K562 (cell line): ENCODE measurements around the gene OR4D2. TPM values are rescaled to one million over a fixed set of nuclear protein-coding genes. Genes with fewer than 3 reads are reported as not detected.

Experiments
- ETV6 ChIP-seq, 3 experiments: fragments of 150-350 bp in 1 of 3; sonication (generic) in 1 of 3; formaldehyde crosslinking in 1 of 3; IDR thresholded peaks; 2 replicates each; pipeline versions ENCODE4 v1.6.1 to v1.8.0; 2014 to 2022; ENCODE audit warnings: borderline replicate concordance in 2 of 3, low read depth in 2 of 3, antibody characterized with exemption in 1 of 3, low read length in 1 of 3, mild to moderate bottlenecking in 1 of 3, missing genetic modification reagents in 1 of 3
- HOMEZ ChIP-seq: fragments of 250-450 bp; sonication (Bioruptor Pico); IDR thresholded peaks from 2 replicates; pipeline ENCODE4 v1.4.0; 2020; ENCODE audit warnings: mild to moderate bottlenecking, moderate library complexity
- IFI16 ChIP-seq: fragments of 250-450 bp; sonication (Bioruptor Pico); IDR thresholded peaks from 2 replicates; pipeline ENCODE4 v2.1.2; 2022; ENCODE audit warnings: mild to moderate bottlenecking, inconsistent platforms
- TCF7 ChIP-seq: sonication (generic); IDR thresholded peaks from 2 replicates; pipeline ENCODE4 v1.6.1; 2016; ENCODE audit warnings: antibody characterized with exemption, borderline replicate concordance
- THRAP3 ChIP-seq: fragments of 450-650 bp; IDR thresholded peaks from 2 replicates; pipeline ENCODE4 v1.6.1; 2016; ENCODE audit warnings: mild to moderate bottlenecking, inconsistent platforms, borderline replicate concordance
- ZBTB43 ChIP-seq: sonication (generic); formaldehyde crosslinking; IDR thresholded peaks from 2 replicates; pipeline ENCODE4 v1.8.0; 2023; ENCODE audit warnings: mild to moderate bottlenecking, missing genetic modification reagents
- ZFX ChIP-seq: sonication (generic); formaldehyde crosslinking; IDR thresholded peaks from 2 replicates; pipeline ENCODE4 v1.8.0; 2022; ENCODE audit warnings: mild to moderate bottlenecking, missing genetic modification reagents, moderate library complexity
- ZNF75A ChIP-seq: fragments of 450-650 bp; formaldehyde crosslinking; IDR thresholded peaks from 2 replicates; pipeline ENCODE4 v1.4.0; 2020; ENCODE audit warnings: mild to moderate bottlenecking
- ZNF766 ChIP-seq: fragments of 200-800 bp; sonication (Bioruptor generic); conservative IDR thresholded peaks from 2 replicates; pipeline ENCODE4 v1.6.1; 2016; ENCODE audit warnings: missing genetic modification characterization, missing compliant biosample characterization
- polyA plus RNA-seq, 8 experiments: library from polyadenylated mRNA; depleted of rRNA in 4 of 8; stranded (reverse) in 5 of 8; unstranded in 3 of 8; fragments of >200 nt; fragmentation: Nextera tagmentation in 2 of 8; fragmentation: Illumina TruSeq in 1 of 8; extraction: Ambion mirVana in 2 of 8; extraction: Trizol in 1 of 8; gene quantifications; 2 replicates each; pipeline versions ENCODE4 v1.2.1 to v1.2.3, GENCODE V29; 2011 to 2014; ENCODE audit warnings: inconsistent platforms in 1 of 8, missing spikeins in 1 of 8
- total RNA-seq, 7 experiments: library from RNA; depleted of rRNA in 6 of 7; stranded (reverse); fragments of >200 nt in 6 of 7; fragmentation: Illumina TruSeq in 2 of 7; extraction: Trizol in 2 of 7; gene quantifications; 2 replicates each; pipeline versions ENCODE4 v1.2.1 to v1.2.3, GENCODE V29; 2011 to 2021; ENCODE audit warnings: low replicate concordance in 1 of 7

OR4D2 gene
- total and polyA plus RNA-seq, 9 of the 15 experiments (the other 6 are each of a cell fraction or from before 2014, with no cell fraction given) = not detected

DNA sequence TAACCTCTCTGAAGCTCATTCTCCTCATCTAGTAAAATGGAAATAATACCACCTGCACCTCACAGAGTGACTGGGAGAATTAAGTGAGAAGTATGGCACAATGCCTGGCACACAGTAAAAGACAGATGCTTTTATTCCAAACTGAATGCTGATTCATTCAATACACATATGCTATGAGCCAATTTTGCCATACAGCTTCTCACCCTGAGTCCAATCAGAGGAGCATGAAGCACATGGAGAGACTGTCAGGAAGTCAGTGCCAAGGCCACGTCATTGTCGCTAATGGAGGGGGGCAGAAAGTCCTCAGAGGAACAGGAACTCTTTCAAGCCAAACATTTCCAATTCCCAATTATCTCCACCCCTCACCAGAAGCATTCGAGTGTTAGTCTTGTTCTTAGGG, 40.7 kb downstream of the OR4D2 start (continued):
- TF ChIP-seq THRAP3 = no peak
- no peak for TF ChIP-seq HOMEZ (CRISPR knock-in tag)
- no peak for TF ChIP-seq ZFX (CRISPR knock-in tag)
- TF ChIP-seq ZNF766 (CRISPR knock-in tag) = no peak
- no peak for TF ChIP-seq ZNF75A
- TF ChIP-seq TCF7 = no peak
- TF ChIP-seq ZBTB43 (CRISPR knock-in tag) = no peak
- no peak for TF ChIP-seq ETV6 (IDR thresholded peaks at IDR 0.05; ENCODE audit: borderline replicate concordance in 1 of 2, low read depth in 2 of 2, low read length in 1 of 2)
- no peak for TF ChIP-seq ETV6 (CRISPR knock-in tag; IDR thresholded peaks at IDR 0.05; ENCODE audit: borderline replicate concordance)
- no peak for TF ChIP-seq IFI16 (CRISPR knock-in tag)
